Camera-type eye (tissue), 1 donor: ENCODE data around the gene FRG2. TPM values are rescaled to one million over a fixed set of nuclear protein-coding genes. Genes with fewer than 3 reads are reported as not detected.

Experiments
- total RNA-seq: library from RNA; depleted of rRNA; stranded (reverse); fragments of >200 nt; gene quantifications from one replicate; pipeline ENCODE4 v1.2.3, GENCODE V29; 2014

FRG2 gene
- not detected for total RNA-seq

DNA sequence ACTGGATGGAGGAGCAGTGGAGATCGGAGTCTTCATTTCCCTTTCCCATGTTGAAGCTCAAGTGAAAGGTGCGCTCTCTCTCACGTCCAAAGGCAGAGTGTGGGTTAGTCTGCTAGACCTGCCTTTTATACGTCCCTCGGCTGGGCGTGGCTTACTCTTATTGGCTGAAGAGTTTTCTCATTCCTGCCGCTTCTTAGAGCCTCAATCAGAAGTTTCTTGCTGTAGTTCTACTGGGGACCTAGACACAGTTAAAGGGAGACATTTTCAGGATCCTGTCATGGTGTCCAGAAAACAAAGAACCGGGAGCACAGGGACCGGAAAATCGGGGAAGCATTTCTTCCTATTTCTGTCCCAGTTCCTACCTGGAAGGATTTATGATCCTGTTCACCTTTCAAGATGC lies at the start of gene FRG2:
Gene FRG2 (minus strand): TSS at position 101 of the 400 bp plus-strand sequence. CDS start 52 bp downstream, at position 49.

DNA sequence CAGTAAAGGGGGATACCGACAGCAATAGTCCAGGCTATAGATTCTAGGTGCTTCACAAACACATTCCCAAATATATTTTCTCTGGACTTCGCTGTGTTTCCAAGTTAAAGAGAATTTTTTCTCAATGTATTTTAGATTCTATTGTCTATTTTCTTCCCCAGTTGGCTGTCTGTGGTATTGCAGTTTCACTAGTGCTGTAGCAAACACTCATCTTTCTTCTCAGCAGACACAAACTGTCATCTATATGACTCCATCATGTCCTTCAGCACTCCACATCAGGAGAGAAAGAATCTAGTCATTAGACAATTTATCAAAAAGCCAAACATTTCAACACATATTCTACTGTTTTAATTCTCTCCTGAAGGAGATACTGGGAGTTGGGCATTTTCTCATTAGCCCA lies 37.3 kb upstream of the FRG2 start, which contains the start of gene DBET:
Gene DBET (plus strand): TSS at position 161 of the 400 bp plus-strand sequence.

Other genes with a start within 250 kb of the FRG2 start
- 31.7 TPM for gene FRG1, start 86.4 kb downstream of the FRG2 start, total RNA-seq
- gene DBET, start 37.2 kb upstream of the FRG2 start, total RNA-seq = not detected
- not detected for gene DUX4, start 146.5 kb upstream of the FRG2 start, total RNA-seq